K562 (cell line): ENCODE results near the gene HNRNPA2B1. TPM values are rescaled to one million over a fixed set of nuclear protein-coding genes. Genes with fewer than 3 reads are reported as not detected.

Source experiments
- AFF1 ChIP-seq, 2 experiments: fragments of 450-650 bp; IDR thresholded peaks; 2 replicates each; pipeline ENCODE4 v1.6.1; 2018; ENCODE audit warnings: mild to moderate bottlenecking in 2 of 2, low read depth in 1 of 2; ENCODE audit not compliant: partially characterized antibody in 2 of 2
- BRD9 ChIP-seq: fragments of 450-650 bp; IDR thresholded peaks from 2 replicates; pipeline ENCODE4 v1.6.1; 2018; ENCODE audit warnings: low read depth; ENCODE audit not compliant: partially characterized antibody
- CHD2 ChIP-seq: IDR thresholded peaks from 2 replicates; pipeline ENCODE4 v1.6.1; 2011; ENCODE audit warnings: low read depth, low read length
- ZNF217 ChIP-seq: sonication (generic); formaldehyde crosslinking; IDR thresholded peaks from 2 replicates; pipeline ENCODE4 v1.8.0; 2022; ENCODE audit warnings: mild to moderate bottlenecking, missing genetic modification reagents
- ZNF3 ChIP-seq: fragments of 250-450 bp; sonication (Bioruptor Pico); IDR thresholded peaks from 2 replicates; pipeline ENCODE4 v1.5.0; 2021; ENCODE audit warnings: mild to moderate bottlenecking, moderate library complexity
- ZNF77 ChIP-seq: fragments of 250-450 bp; sonication (Bioruptor Pico); IDR thresholded peaks from 2 replicates; pipeline ENCODE4 v1.5.0; 2020
- polyA plus RNA-seq, 8 experiments: library from polyadenylated mRNA; depleted of rRNA in 4 of 8; stranded (reverse) in 5 of 8; unstranded in 3 of 8; fragments of >200 nt; fragmentation: Nextera tagmentation in 2 of 8; fragmentation: Illumina TruSeq in 1 of 8; extraction: Ambion mirVana in 2 of 8; extraction: Trizol in 1 of 8; gene quantifications; 2 replicates each; pipeline versions ENCODE4 v1.2.1 to v1.2.3, GENCODE V29; 2011 to 2014; ENCODE audit warnings: inconsistent platforms in 1 of 8, missing spikeins in 1 of 8
- total RNA-seq, 7 experiments: library from RNA; depleted of rRNA in 6 of 7; stranded (reverse); fragments of >200 nt in 6 of 7; fragmentation: Illumina TruSeq in 2 of 7; extraction: Trizol in 2 of 7; gene quantifications; 2 replicates each; pipeline versions ENCODE4 v1.2.1 to v1.2.3, GENCODE V29; 2011 to 2021; ENCODE audit warnings: low replicate concordance in 1 of 7

HNRNPA2B1 gene
- total and polyA plus RNA-seq, 9 of the 15 experiments (the other 6 are each of a cell fraction or from before 2014, with no cell fraction given): 630 to 1,989 (median 865) TPM

- TF ChIP-seq AFF1 (IDR thresholded peaks at IDR 0.05; ENCODE audit: low read depth in 1 of 2, partially characterized antibody in 2 of 2): peak in 1 of 2 experiments; percentile 27
- TF ChIP-seq ZNF77 (CRISPR knock-in tag): no peak
- TF ChIP-seq BRD9: peak; percentile 93
- TF ChIP-seq ZNF3: no peak
- peak; percentile 37 for TF ChIP-seq CHD2
- no peak for TF ChIP-seq ZNF217
Measured at GRCh38 chr7:26201247-26202018, 887 bp upstream of the HNRNPA2B1 start, which contains the start of gene CBX3 (continued).
